Skin epidermis (tissue), 12 donors: ENCODE data around the gene RSAD1.
A peak's percentile ranks its signal among the peaks of the same experiment; 100 is the strongest.

Experiments
- H3K27ac ChIP-seq, 21 experiments: fragments of 200-600 bp; sonication (generic) in 11 of 21; one replicate each; pipeline ENCODE4 v1.5.0; 2020; ENCODE audit warnings: mild to moderate bottlenecking in 3 of 21, inconsistent platforms in 2 of 21, moderate library complexity in 2 of 21
- H3K4me3 ChIP-seq, 7 experiments: fragments of 200-600 bp; sonication (generic) in 2 of 7; one replicate each; pipeline ENCODE4 v1.5.0; 2020; ENCODE audit warnings: inconsistent platforms in 2 of 7, mild to moderate bottlenecking in 2 of 7, moderate library complexity in 1 of 7

The RSAD1 gene

GRCh38 chr17:50511058-50511457, 32.4 kb downstream of the RSAD1 start:
- Histone ChIP-seq H3K27ac (peak overlapping the region in 3 of 21 experiments; percentile 13 to 52 (median 14)), H3K4me3 (no peak overlapping the region)

- H3K27ac ChIP-seq, result no peak overlapping the region
Measured at GRCh38 chr17:50513495-50513894, 34.8 kb downstream of the RSAD1 start.

GRCh38 chr17:50514388-50514787, 35.7 kb downstream of the RSAD1 start:
- Histone ChIP-seq H3K4me3 (no peak overlapping the region), H3K27ac (no peak overlapping the region)

More at GRCh38 chr17:50513495-50513894, 34.8 kb downstream of the RSAD1 start:
- no peak overlapping the region for H3K4me3 ChIP-seq

GRCh38 chr17:50514936-50515702, 36.5 kb downstream of the RSAD1 start:
- Histone ChIP-seq H3K27ac (no peak overlapping the region), H3K4me3 (no peak overlapping the region)

- Histone ChIP-seq H3K4me3 (no peak overlapping the region), H3K27ac (no peak overlapping the region)
Measured at GRCh38 chr17:50517011-50517410, 38.4 kb downstream of the RSAD1 start.

GRCh38 chr17:50517504-50518383, 39.1 kb downstream of the RSAD1 start:
- Histone ChIP-seq H3K27ac (no peak overlapping the region), H3K4me3 (no peak overlapping the region)

GRCh38 chr17:50518384-50519023, 39.8 kb downstream of the RSAD1 start:
- peak overlapping the region in 1 of 21 experiments; percentile 30 for H3K27ac ChIP-seq

GRCh38 chr17:50519141-50519834, 40.6 kb downstream of the RSAD1 start:
- H3K27ac ChIP-seq, result peak overlapping the region in 2 of 21 experiments; percentile 11 to 18

More at GRCh38 chr17:50518384-50519023, 39.8 kb downstream of the RSAD1 start:
- H3K4me3 ChIP-seq, result no peak overlapping the region

GRCh38 chr17:50520483-50520882, 41.8 kb downstream of the RSAD1 start:
- no peak overlapping the region for H3K27ac ChIP-seq
- no peak overlapping the region for H3K4me3 ChIP-seq

More at GRCh38 chr17:50519141-50519834, 40.6 kb downstream of the RSAD1 start:
- no peak overlapping the region for H3K4me3 ChIP-seq

GRCh38 chr17:50521514-50521913, 42.9 kb downstream of the RSAD1 start:
- no peak overlapping the region for H3K4me3 ChIP-seq
- no peak overlapping the region for H3K27ac ChIP-seq

GRCh38 chr17:50522766-50523165, 44.1 kb downstream of the RSAD1 start:
- H3K27ac ChIP-seq, result no peak overlapping the region
- H3K4me3 ChIP-seq, result no peak overlapping the region

GRCh38 chr17:50523208-50523607, 44.5 kb downstream of the RSAD1 start:
- no peak overlapping the region for H3K27ac ChIP-seq
- no peak overlapping the region for H3K4me3 ChIP-seq

- Histone ChIP-seq H3K4me3 (no peak overlapping the region), H3K27ac (no peak overlapping the region)
Measured at GRCh38 chr17:50524838-50525237, 46.2 kb downstream of the RSAD1 start.

GRCh38 chr17:50527155-50527762, 48.6 kb downstream of the RSAD1 start:
- Histone ChIP-seq H3K4me3 (no peak overlapping the region), H3K27ac (no peak overlapping the region)

GRCh38 chr17:50527949-50528474, 49.4 kb downstream of the RSAD1 start:
- no peak overlapping the region for H3K4me3 ChIP-seq

GRCh38 chr17:50529849-50530248, 51.2 kb downstream of the RSAD1 start:
- Histone ChIP-seq H3K27ac (no peak overlapping the region), H3K4me3 (no peak overlapping the region)

More at GRCh38 chr17:50527949-50528474, 49.4 kb downstream of the RSAD1 start:
- H3K27ac ChIP-seq, result no peak overlapping the region

- H3K27ac ChIP-seq, result peak overlapping the region in 1 of 21 experiments; percentile 52
- H3K4me3 ChIP-seq, result no peak overlapping the region
Measured at GRCh38 chr17:50531428-50532025, 52.9 kb downstream of the RSAD1 start.

GRCh38 chr17:50532452-50533024, 53.9 kb downstream of the RSAD1 start, which contains the start of gene EPN3:
EPN3 (plus strand) TSS chr17:50532735; CDS start chr17:50536557, 3,822 bp downstream.
- H3K27ac ChIP-seq, result peak within 1 kb of the TSS in 19 of 21 experiments; percentile 28 to 86 (median 74)
- peak within 1 kb of the TSS; percentile 22 to 55 (median 36) for H3K4me3 ChIP-seq
